Fibroblast of upper back skin (primary cell): ENCODE measurements around the gene CNPY4.

Source experiments
- DNase-seq: peaks from one replicate; pipeline ENCODE4 v3.0.0-alpha.2; 2013

CNPY4 gene

GRCh38 chr7:100148559-100149328 lies 29.3 kb downstream of the CNPY4 start, which contains the start of gene LAMTOR4:
Gene LAMTOR4 (plus strand): TSS chr7:100148918. CDS start chr7:100148973, 55 bp downstream.
- DNase-seq = peak; percentile 99

- no peak for DNase-seq
These were observed 33.0 kb downstream of the CNPY4 start for GRCh38 chr7:100152404-100152803.

GRCh38 chr7:100152937-100153666 lies 33.7 kb downstream of the CNPY4 start:
- DNase-seq = no peak

GRCh38 chr7:100153708-100154535 lies 34.5 kb downstream of the CNPY4 start:
- no peak for DNase-seq

- DNase-seq = no peak
These were observed 35.4 kb downstream of the CNPY4 start for GRCh38 chr7:100154651-100155491.

GRCh38 chr7:100155553-100156317 lies 36.3 kb downstream of the CNPY4 start:
- DNase-seq = no peak

GRCh38 chr7:100156331-100157068 lies 37.1 kb downstream of the CNPY4 start:
- DNase-seq = no peak

- no peak for DNase-seq
These were observed 37.6 kb downstream of the CNPY4 start for GRCh38 chr7:100157069-100157333.

GRCh38 chr7:100157334-100158228 lies 38.1 kb downstream of the CNPY4 start:
- no peak for DNase-seq

GRCh38 chr7:100158229-100159098 lies 39.0 kb downstream of the CNPY4 start, which contains the start of gene TRAPPC14:
Gene TRAPPC14 (minus strand): TSS chr7:100158723. CDS start chr7:100158499, 224 bp downstream.
- peak; percentile 83 for DNase-seq

GRCh38 chr7:100159099-100159623 lies 39.7 kb downstream of the CNPY4 start:
- peak; percentile 14 for DNase-seq

GRCh38 chr7:100160067-100160466 lies 40.6 kb downstream of the CNPY4 start:
- no peak for DNase-seq

GRCh38 chr7:100163006-100163531 lies 43.6 kb downstream of the CNPY4 start:
- DNase-seq = no peak

GRCh38 chr7:100163871-100164270 lies 44.4 kb downstream of the CNPY4 start:
- DNase-seq = no peak

GRCh38 chr7:100166317-100166940 lies 47.0 kb downstream of the CNPY4 start:
- no peak for DNase-seq

- no peak for DNase-seq
These were observed 47.8 kb downstream of the CNPY4 start for GRCh38 chr7:100166970-100167911.

- no peak for DNase-seq
These were observed 48.5 kb downstream of the CNPY4 start for GRCh38 chr7:100167912-100168323.
